Measurements from ENCODE around the gene GALNT9. TPM values are rescaled to one million over a fixed set of nuclear protein-coding genes. Genes with fewer than 3 reads are reported as not detected.

GALNT9 gene
- polyA plus RNA-seq, 2 of the 4 experiments (the other 2 are of a cell fraction): 0.66 to 2.8 TPM

- FAIRE-seq: no peak
- no peak for TF ChIP-seq HOXA7 (CRISPR knock-in tag; IDR thresholded peaks at IDR 0.05)
- TF ChIP-seq USF2 (IDR thresholded peaks at IDR 0.05): no peak
- TF ChIP-seq RFX5 (IDR thresholded peaks at IDR 0.05): no peak
- TF ChIP-seq, protein P1, sequence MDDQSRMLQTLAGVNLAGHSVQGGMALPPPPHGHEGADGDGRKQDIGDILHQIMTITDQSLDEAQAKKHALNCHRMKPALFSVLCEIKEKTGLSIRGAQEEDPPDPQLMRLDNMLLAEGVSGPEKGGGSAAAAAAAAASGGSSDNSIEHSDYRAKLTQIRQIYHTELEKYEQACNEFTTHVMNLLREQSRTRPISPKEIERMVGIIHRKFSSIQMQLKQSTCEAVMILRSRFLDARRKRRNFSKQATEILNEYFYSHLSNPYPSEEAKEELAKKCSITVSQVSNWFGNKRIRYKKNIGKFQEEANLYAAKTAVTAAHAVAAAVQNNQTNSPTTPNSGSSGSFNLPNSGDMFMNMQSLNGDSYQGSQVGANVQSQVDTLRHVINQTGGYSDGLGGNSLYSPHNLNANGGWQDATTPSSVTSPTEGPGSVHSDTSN (IDR thresholded peaks at IDR 0.05): no peak
- no peak for TF ChIP-seq HOXB5 (CRISPR knock-in tag; IDR thresholded peaks at IDR 0.05)
- TF ChIP-seq HOXB13 (CRISPR knock-in tag; IDR thresholded peaks at IDR 0.05; ENCODE audit: low read depth): no peak
- TF ChIP-seq, protein P2, sequence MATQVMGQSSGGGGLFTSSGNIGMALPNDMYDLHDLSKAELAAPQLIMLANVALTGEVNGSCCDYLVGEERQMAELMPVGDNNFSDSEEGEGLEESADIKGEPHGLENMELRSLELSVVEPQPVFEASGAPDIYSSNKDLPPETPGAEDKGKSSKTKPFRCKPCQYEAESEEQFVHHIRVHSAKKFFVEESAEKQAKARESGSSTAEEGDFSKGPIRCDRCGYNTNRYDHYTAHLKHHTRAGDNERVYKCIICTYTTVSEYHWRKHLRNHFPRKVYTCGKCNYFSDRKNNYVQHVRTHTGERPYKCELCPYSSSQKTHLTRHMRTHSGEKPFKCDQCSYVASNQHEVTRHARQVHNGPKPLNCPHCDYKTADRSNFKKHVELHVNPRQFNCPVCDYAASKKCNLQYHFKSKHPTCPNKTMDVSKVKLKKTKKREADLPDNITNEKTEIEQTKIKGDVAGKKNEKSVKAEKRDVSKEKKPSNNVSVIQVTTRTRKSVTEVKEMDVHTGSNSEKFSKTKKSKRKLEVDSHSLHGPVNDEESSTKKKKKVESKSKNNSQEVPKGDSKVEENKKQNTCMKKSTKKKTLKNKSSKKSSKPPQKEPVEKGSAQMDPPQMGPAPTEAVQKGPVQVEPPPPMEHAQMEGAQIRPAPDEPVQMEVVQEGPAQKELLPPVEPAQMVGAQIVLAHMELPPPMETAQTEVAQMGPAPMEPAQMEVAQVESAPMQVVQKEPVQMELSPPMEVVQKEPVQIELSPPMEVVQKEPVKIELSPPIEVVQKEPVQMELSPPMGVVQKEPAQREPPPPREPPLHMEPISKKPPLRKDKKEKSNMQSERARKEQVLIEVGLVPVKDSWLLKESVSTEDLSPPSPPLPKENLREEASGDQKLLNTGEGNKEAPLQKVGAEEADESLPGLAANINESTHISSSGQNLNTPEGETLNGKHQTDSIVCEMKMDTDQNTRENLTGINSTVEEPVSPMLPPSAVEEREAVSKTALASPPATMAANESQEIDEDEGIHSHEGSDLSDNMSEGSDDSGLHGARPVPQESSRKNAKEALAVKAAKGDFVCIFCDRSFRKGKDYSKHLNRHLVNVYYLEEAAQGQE (IDR thresholded peaks at IDR 0.05): no peak
- TF ChIP-seq TFCP2L1 (CRISPR knock-in tag; IDR thresholded peaks at IDR 0.05): no peak
- TF ChIP-seq, protein P3, sequence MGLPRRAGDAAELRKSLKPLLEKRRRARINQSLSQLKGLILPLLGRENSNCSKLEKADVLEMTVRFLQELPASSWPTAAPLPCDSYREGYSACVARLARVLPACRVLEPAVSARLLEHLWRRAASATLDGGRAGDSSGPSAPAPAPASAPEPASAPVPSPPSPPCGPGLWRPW (IDR thresholded peaks at IDR 0.05): no peak
- no peak for TF ChIP-seq ZFP36 (IDR thresholded peaks at IDR 0.05; ENCODE audit: borderline replicate concordance, partially characterized antibody)
- TF ChIP-seq, protein P4, sequence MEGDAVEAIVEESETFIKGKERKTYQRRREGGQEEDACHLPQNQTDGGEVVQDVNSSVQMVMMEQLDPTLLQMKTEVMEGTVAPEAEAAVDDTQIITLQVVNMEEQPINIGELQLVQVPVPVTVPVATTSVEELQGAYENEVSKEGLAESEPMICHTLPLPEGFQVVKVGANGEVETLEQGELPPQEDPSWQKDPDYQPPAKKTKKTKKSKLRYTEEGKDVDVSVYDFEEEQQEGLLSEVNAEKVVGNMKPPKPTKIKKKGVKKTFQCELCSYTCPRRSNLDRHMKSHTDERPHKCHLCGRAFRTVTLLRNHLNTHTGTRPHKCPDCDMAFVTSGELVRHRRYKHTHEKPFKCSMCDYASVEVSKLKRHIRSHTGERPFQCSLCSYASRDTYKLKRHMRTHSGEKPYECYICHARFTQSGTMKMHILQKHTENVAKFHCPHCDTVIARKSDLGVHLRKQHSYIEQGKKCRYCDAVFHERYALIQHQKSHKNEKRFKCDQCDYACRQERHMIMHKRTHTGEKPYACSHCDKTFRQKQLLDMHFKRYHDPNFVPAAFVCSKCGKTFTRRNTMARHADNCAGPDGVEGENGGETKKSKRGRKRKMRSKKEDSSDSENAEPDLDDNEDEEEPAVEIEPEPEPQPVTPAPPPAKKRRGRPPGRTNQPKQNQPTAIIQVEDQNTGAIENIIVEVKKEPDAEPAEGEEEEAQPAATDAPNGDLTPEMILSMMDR (IDR thresholded peaks at IDR 0.05): no peak
- no peak for TF ChIP-seq CHD4 (IDR thresholded peaks at IDR 0.05; ENCODE audit: borderline replicate concordance)
- TF ChIP-seq, protein P5, sequence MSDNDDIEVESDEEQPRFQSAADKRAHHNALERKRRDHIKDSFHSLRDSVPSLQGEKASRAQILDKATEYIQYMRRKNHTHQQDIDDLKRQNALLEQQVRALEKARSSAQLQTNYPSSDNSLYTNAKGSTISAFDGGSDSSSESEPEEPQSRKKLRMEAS (IDR thresholded peaks at IDR 0.05): no peak
- no peak for TF ChIP-seq ATOH8 (CRISPR knock-in tag; IDR thresholded peaks at IDR 0.05; ENCODE audit: low read depth)
- TF ChIP-seq PHF8 (IDR thresholded peaks at IDR 0.05; ENCODE audit: borderline replicate concordance, low read depth): no peak
- TF ChIP-seq HEYL (CRISPR knock-in tag; IDR thresholded peaks at IDR 0.05): no peak
- Histone ChIP-seq H3K4me3 (no peak overlapping the region), H3K27ac (no peak overlapping the region), H3K4me2 (no peak overlapping the region), H3K4me1 (peaks cover 11% of the 10 kb centered on the region), H3K9me3 (no peaks in the 10 kb centered on the region)
- CTCF ChIA-PET: interaction anchor here (0.8 to 2.7 kb wide), 4 partner anchors 11 to 248 kb away, joined by 3 to 7 read pairs (median 4); no protein-coding TSS in a partner anchor
- ATAC-seq: no peak
- WGBS (ENCODE audit: missing lambda C conversion rate): 69% methylated on average over 10 of the region's 10 CpGs
- POLR2A ChIA-PET: no interaction called here
- no peak for DNase-seq (ENCODE audit: low read depth in 1 of 2, low spot score in 1 of 2)
Observed at GRCh38 chr12:132166801-132167591, 162.4 kb downstream of the GALNT9 start.

All from A549 (cell line).